Keratinocyte (primary cell): ENCODE results near the gene PTPRD. TPM values are rescaled to one million over a fixed set of nuclear protein-coding genes. Genes with fewer than 3 reads are reported as not detected.

Experiments used
- DNase-seq: peaks from one replicate; pipeline ENCODE4 v3.0.0-alpha.2; 2011; ENCODE audit warnings: low read depth, missing footprints, low spot score
- FAIRE-seq: peaks from 2 replicates; lab custom pipeline; 2011; peaks lifted over from hg19 to GRCh38; lab: Jason Lieb, UNC
- H2AFZ ChIP-seq: 2 replicates; pipeline ENCODE4 v1.6.0; 2012; ENCODE audit warnings: low read length, control low read depth, inconsistent platforms; ENCODE audit not compliant: control insufficient read depth
- H3K27ac ChIP-seq: 2 replicates; pipeline ENCODE4 v1.5.1; 2011; ENCODE audit warnings: low read length; ENCODE audit not compliant: control insufficient read depth, insufficient read depth
- H3K27me3 ChIP-seq: 3 replicates; pipeline ENCODE4 v1.6.0; 2011; ENCODE audit warnings: low read length; ENCODE audit not compliant: control insufficient read depth, insufficient read depth; ENCODE audit errors: extremely low read depth
- H3K36me3 ChIP-seq, 2 experiments: 2 replicates in 1 of 2; 3 replicates in 1 of 2; pipeline ENCODE4 v1.5.1; 2011; ENCODE audit warnings: low read length in 2 of 2, mild to moderate bottlenecking in 1 of 2; ENCODE audit not compliant: control insufficient read depth in 2 of 2, insufficient read depth in 2 of 2; ENCODE audit errors: extremely low read depth in 1 of 2
- H3K4me1 ChIP-seq: 3 replicates; pipeline ENCODE4 v1.5.1; 2011; ENCODE audit warnings: low read length; ENCODE audit not compliant: control insufficient read depth, insufficient read depth; ENCODE audit errors: extremely low read depth
- H3K4me2 ChIP-seq: 3 replicates; pipeline ENCODE4 v1.6.0; 2011; ENCODE audit warnings: low read depth, low read length; ENCODE audit not compliant: control insufficient read depth, insufficient read depth; ENCODE audit errors: extremely low read depth
- H3K4me3 ChIP-seq, 3 experiments: fragments of 200-600 bp in 1 of 3; sonication (generic) in 1 of 3; 2 replicates in 2 of 3; 3 replicates in 1 of 3; pipeline ENCODE4 v1.5.1; 2011 to 2016; ENCODE audit warnings: low read length in 3 of 3, mild to moderate bottlenecking in 3 of 3, control low read depth in 2 of 3, inconsistent platforms in 1 of 3, low read depth in 1 of 3, mixed read lengths in 1 of 3, mixed run types in 1 of 3, moderate library complexity in 1 of 3; ENCODE audit not compliant: control insufficient read depth in 2 of 3, insufficient read depth in 2 of 3; ENCODE audit errors: extremely low read depth in 1 of 3
- H3K79me2 ChIP-seq: 2 replicates; pipeline ENCODE4 v1.6.0; 2012; ENCODE audit warnings: low read length; ENCODE audit not compliant: control insufficient read depth, insufficient read depth
- H3K9ac ChIP-seq: 3 replicates; pipeline ENCODE4 v1.6.0; 2011; ENCODE audit warnings: low read length; ENCODE audit not compliant: control insufficient read depth, insufficient read depth; ENCODE audit errors: extremely low read depth
- H3K9me1 ChIP-seq: 3 replicates; pipeline ENCODE4 v1.6.0; 2011; ENCODE audit warnings: low read length; ENCODE audit not compliant: control insufficient read depth, insufficient read depth; ENCODE audit errors: extremely low read depth
- H3K9me3 ChIP-seq: 2 replicates; pipeline ENCODE4 v1.5.1; 2012; ENCODE audit warnings: low read depth, low read length; ENCODE audit not compliant: control insufficient read depth
- H4K20me1 ChIP-seq: 3 replicates; pipeline ENCODE4 v1.6.0; 2011; ENCODE audit warnings: low read length; ENCODE audit not compliant: control insufficient read depth, insufficient read depth; ENCODE audit errors: extremely low read depth
- CTCF ChIP-seq, 3 experiments: IDR thresholded peaks in 1 of 3; conservative IDR thresholded peaks in 1 of 3; optimal IDR thresholded peaks in 1 of 3; 2 replicates in 2 of 3; 3 replicates in 1 of 3; pipeline versions ENCODE3 to v1.5.1; 2011; ENCODE audit warnings: low read length in 3 of 3, mild to moderate bottlenecking in 3 of 3, moderate library complexity in 2 of 3, control low read depth in 1 of 3, inconsistent platforms in 1 of 3; ENCODE audit not compliant: insufficient read depth in 2 of 3; ENCODE audit errors: extremely low read depth in 1 of 3
- EZH2 ChIP-seq: IDR thresholded peaks from one replicate; pipeline ENCODE4 v1.6.1; 2012; ENCODE audit warnings: inconsistent platforms, mild to moderate bottlenecking, low read length, moderate library complexity
- dilution Hi-C: fragments of 300-500 bp; cut with MboI; formaldehyde crosslinking; loops from one replicate; pipeline ENCODE4 v1.7.0; 2020; ENCODE audit warnings: low sequenced_read_pairs; ENCODE audit not compliant: extremely low pct_ligation_motif_present
- polyA plus RNA-seq, 5 experiments: library from polyadenylated mRNA; depleted of rRNA in 3 of 5; stranded (reverse) in 3 of 5; stranded (forward) in 1 of 5; unstranded in 1 of 5; fragments of >200 nt; gene quantifications; 1 replicate in 1 of 5; 2 replicates in 3 of 5; 3 replicates in 1 of 5; pipeline versions ENCODE4 v1.2.1 to v1.2.3, GENCODE V29; 2011 to 2012; ENCODE audit warnings: missing spikeins in 2 of 5, low read depth in 1 of 5, low replicate concordance in 1 of 5

PTPRD gene
- polyA plus RNA-seq, 1 donor (not counting 4 experiments of a cell fraction or from before 2014, with no cell fraction given), result 0.10 TPM

GRCh38 chr9:8666060-8666459 is 1946.7 kb downstream of the PTPRD start:
- Histone ChIP-seq H4K20me1 (no peaks in the 10 kb centered on the region), H3K4me3 (no peak overlapping the region), H2AFZ (no peak overlapping the region), H3K27me3 (no peaks in the 10 kb centered on the region), H3K9ac (no peak overlapping the region), H3K79me2 (no peaks in the 10 kb centered on the region), H3K36me3 (no peaks in the 10 kb centered on the region), H3K27ac (no peak overlapping the region), H3K9me3 (no peaks in the 10 kb centered on the region), H3K9me1 (no peaks in the 10 kb centered on the region), H3K4me2 (no peak overlapping the region), H3K4me1 (no peaks in the 10 kb centered on the region)
- dilution Hi-C loops, result no loop called here
- TF ChIP-seq CTCF (optimal IDR thresholded peaks at IDR 0.05 in 1 of 3, IDR thresholded peaks at IDR 0.05 in 1 of 3, conservative IDR thresholded peaks at IDR 0.05 in 1 of 3; ENCODE audit: extremely low read depth in 1 of 3, insufficient read depth in 2 of 3, low read length in 3 of 3), result no peak
- TF ChIP-seq EZH2, result no peak
- FAIRE-seq (no peak), DNase-seq (no peak)

DNA sequence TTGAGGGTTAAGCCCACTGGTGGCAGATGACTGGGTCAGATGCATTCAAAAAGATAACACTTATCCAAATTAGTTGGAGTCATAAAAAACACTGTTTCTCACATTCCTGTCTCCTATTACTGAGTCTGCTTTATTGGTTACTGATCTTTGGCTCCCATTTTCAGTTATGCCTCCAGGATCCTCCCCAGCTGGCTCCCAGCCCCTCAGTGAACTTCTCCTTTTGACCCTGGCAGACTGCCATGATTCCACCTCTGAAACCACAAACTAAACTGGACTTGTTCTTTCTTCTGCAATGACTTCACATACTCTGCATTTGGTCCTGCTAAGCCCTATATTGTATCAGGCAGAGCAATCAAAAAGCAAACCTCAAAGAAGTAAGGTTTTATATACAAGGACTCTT is 1952.4 kb downstream of the PTPRD start:
- TF ChIP-seq CTCF (optimal IDR thresholded peaks at IDR 0.05 in 1 of 3, IDR thresholded peaks at IDR 0.05 in 1 of 3, conservative IDR thresholded peaks at IDR 0.05 in 1 of 3; ENCODE audit: extremely low read depth in 1 of 3, insufficient read depth in 2 of 3, low read length in 3 of 3), result no peak
- no peak for TF ChIP-seq EZH2
- Histone ChIP-seq H3K36me3 (no peaks in the 10 kb centered on the region), H3K4me3 (no peak overlapping the region), H3K4me1 (no peaks in the 10 kb centered on the region), H3K79me2 (no peaks in the 10 kb centered on the region), H3K9me3 (no peaks in the 10 kb centered on the region), H3K9me1 (no peaks in the 10 kb centered on the region), H3K9ac (no peak overlapping the region), H3K27ac (no peak overlapping the region), H3K4me2 (no peak overlapping the region), H2AFZ (no peak overlapping the region), H4K20me1 (no peaks in the 10 kb centered on the region), H3K27me3 (no peaks in the 10 kb centered on the region)
- dilution Hi-C loops, result no loop called here
- no peak for DNase-seq
- FAIRE-seq, result no peak
